ENCODE data around the gene GRB14. TPM values are rescaled to one million over a fixed set of nuclear protein-coding genes. Genes with fewer than 3 reads are reported as not detected.

Gene GRB14
- total RNA-seq, 1 donor from 2014 or later, result 8.9 TPM

DNA sequence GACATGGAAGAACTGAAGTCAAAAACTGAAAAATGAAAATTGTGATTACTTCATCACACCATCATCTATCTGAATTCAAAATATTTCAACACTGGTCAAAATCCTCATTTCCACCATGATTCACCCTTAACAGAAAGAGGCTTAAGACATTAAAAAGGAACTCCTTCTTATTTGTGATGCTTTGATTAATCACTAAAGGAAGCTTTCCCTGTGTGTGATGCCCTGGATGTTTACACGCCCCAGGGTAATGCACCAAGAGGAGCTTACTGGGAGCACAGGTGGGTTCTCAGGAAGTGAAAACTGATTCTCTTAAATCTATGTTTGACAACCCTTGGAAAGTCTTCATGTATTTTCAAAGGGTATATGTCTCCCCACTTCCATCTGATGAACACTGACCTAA is 11.5 kb downstream of the GRB14 start:
- intact Hi-C loops (cut with DNase I), result no loop called here
- no peaks in the 10 kb centered on the region for H3K9me3 ChIP-seq
- TF ChIP-seq, protein P1, sequence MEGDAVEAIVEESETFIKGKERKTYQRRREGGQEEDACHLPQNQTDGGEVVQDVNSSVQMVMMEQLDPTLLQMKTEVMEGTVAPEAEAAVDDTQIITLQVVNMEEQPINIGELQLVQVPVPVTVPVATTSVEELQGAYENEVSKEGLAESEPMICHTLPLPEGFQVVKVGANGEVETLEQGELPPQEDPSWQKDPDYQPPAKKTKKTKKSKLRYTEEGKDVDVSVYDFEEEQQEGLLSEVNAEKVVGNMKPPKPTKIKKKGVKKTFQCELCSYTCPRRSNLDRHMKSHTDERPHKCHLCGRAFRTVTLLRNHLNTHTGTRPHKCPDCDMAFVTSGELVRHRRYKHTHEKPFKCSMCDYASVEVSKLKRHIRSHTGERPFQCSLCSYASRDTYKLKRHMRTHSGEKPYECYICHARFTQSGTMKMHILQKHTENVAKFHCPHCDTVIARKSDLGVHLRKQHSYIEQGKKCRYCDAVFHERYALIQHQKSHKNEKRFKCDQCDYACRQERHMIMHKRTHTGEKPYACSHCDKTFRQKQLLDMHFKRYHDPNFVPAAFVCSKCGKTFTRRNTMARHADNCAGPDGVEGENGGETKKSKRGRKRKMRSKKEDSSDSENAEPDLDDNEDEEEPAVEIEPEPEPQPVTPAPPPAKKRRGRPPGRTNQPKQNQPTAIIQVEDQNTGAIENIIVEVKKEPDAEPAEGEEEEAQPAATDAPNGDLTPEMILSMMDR (IDR thresholded peaks at IDR 0.05), result no peak

GRCh38 chr2:164606557-164606956 is 14.7 kb downstream of the GRB14 start:
- Histone ChIP-seq H3K27ac (no peak overlapping the region), H3K4me3 (no peak overlapping the region), H3K4me1 (no peaks in the 10 kb centered on the region), H3K9me3 (no peaks in the 10 kb centered on the region), H3K27me3 (no peaks in the 10 kb centered on the region), H3K36me3 (no peaks in the 10 kb centered on the region)
- DNase-seq (no peak), ATAC-seq (no peak)
- intact Hi-C loops (cut with DNase I), result no loop called here
- TF ChIP-seq, protein P1 (IDR thresholded peaks at IDR 0.05), result no peak

More for the DNA sequence above, 11.5 kb downstream of the GRB14 start:
- Histone ChIP-seq H3K27ac (no peak overlapping the region), H3K4me1 (no peaks in the 10 kb centered on the region), H3K4me3 (no peak overlapping the region), H3K36me3 (no peaks in the 10 kb centered on the region), H3K27me3 (no peaks in the 10 kb centered on the region)
- ATAC-seq, result no peak
- DNase-seq, result no peak

DNA sequence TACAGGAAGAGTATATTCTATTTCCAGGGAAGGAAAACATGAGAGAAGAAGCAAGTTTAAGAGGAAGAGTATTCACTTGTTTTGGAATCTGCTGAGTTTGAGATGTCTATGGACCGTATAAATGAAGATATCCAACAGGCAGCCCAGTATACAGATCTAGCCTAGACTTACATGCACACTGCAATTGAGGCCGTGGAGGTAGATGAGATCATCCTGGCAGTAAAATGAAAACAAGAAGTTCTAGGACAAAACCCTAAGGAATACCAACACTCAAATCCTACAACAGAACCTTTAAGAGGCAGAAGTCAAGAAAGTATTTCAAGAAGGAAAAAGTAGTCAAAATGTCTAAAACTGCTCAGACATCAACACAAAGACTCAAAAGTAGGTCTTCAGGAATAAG is 16.0 kb downstream of the GRB14 start:
- TF ChIP-seq, protein P1 (IDR thresholded peaks at IDR 0.05), result no peak
- DNase-seq (no peak), ATAC-seq (no peak)
- no peaks in the 10 kb centered on the region for H3K36me3 ChIP-seq
- H3K27ac ChIP-seq, result no peak overlapping the region
- no peaks in the 10 kb centered on the region for H3K9me3 ChIP-seq
- no peaks in the 10 kb centered on the region for H3K27me3 ChIP-seq
- H3K4me3 ChIP-seq, result no peak overlapping the region
- intact Hi-C loops (cut with DNase I), result no loop called here
- H3K4me1 ChIP-seq, result no peaks in the 10 kb centered on the region

GRCh38 chr2:164600763-164601162 is 20.5 kb downstream of the GRB14 start:
- no peaks in the 10 kb centered on the region for H3K9me3 ChIP-seq
- no peak overlapping the region for H3K4me3 ChIP-seq
- H3K27me3 ChIP-seq, result no peaks in the 10 kb centered on the region
- H3K27ac ChIP-seq, result no peak overlapping the region
- H3K36me3 ChIP-seq, result no peaks in the 10 kb centered on the region
- TF ChIP-seq, protein P1 (IDR thresholded peaks at IDR 0.05), result no peak
- DNase-seq (no peak), ATAC-seq (no peak)
- no peaks in the 10 kb centered on the region for H3K4me1 ChIP-seq
- intact Hi-C loops (cut with DNase I), result no loop called here

GRCh38 chr2:164599954-164600589 is 21.2 kb downstream of the GRB14 start:
- DNase-seq (no peak), ATAC-seq (peak; percentile 95)
- Histone ChIP-seq H3K4me1 (no peaks in the 10 kb centered on the region), H3K27me3 (no peaks in the 10 kb centered on the region), H3K27ac (no peak overlapping the region), H3K36me3 (no peaks in the 10 kb centered on the region), H3K9me3 (no peaks in the 10 kb centered on the region), H3K4me3 (no peak overlapping the region)
- TF ChIP-seq, protein P1 (IDR thresholded peaks at IDR 0.05), result peak; percentile 80
- intact Hi-C loops (cut with DNase I), result no loop called here

DNA sequence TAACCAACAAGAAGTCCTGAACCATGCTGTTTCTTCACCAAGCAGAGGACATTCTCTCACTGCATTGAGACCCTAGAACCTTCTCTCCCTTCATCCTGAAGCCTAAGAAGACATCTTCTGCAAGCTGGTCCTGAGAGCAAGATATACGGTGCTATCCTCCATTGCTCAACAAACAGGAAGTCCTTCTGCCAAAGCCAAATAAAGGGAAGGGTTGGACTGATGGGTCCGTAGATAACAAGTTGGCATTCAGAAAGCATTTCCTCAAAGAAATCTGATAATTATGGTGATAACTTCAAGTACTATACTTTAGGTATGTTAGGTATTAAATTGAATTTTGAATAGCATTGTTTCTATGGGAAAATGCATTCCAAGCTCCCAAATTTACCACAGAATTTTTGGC is 23.3 kb downstream of the GRB14 start:
- Histone ChIP-seq H3K9me3 (no peaks in the 10 kb centered on the region), H3K4me3 (no peak overlapping the region), H3K27me3 (no peaks in the 10 kb centered on the region), H3K4me1 (no peaks in the 10 kb centered on the region), H3K36me3 (no peaks in the 10 kb centered on the region), H3K27ac (no peak overlapping the region)
- TF ChIP-seq, protein P1 (IDR thresholded peaks at IDR 0.05), result no peak
- intact Hi-C loops (cut with DNase I), result no loop called here
- ATAC-seq (peak; percentile 47), DNase-seq (no peak)

Data from upper lobe of right lung (tissue), 1 donor.